NCI-H526 (cell line): ENCODE measurements around the gene SNCA.

ENCODE experiments used
- DNase-seq, 2 experiments: peaks; one replicate each; lab custom pipeline; 2025; lab: John Stamatoyannopoulos, UW

The SNCA gene

DNA sequence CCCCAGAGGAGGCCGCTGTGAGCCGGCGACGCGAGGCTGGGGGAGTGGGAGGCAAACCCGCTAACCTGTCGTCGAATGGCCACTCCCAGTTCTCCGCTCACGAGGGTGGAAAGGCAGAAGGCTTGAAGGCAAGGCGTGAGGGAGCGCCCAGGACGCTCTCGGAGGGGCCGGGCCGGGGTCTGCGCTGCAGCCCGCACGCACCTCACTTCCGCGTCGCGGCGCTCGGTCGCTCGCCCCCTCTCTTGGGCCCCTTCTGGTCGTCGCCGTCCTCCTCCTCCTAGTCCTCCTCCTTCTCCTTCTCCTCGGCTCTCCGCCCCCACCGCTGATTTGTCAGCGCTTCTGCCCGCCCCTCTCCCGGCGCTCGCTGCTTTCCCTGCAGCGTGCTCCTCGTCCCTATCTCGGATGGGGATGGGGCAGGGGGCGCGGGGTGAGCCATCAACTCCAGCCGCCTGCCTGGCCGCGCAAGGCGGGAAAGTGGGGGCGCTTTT lies at the start of gene SNCA:
Gene SNCA, minus strand, starts transcription at position 265 of the 488 bp plus-strand sequence. CDS start 1,494 bp downstream, outside the sequence.
- peak; percentile 66 to 83 for DNase-seq

DNA sequence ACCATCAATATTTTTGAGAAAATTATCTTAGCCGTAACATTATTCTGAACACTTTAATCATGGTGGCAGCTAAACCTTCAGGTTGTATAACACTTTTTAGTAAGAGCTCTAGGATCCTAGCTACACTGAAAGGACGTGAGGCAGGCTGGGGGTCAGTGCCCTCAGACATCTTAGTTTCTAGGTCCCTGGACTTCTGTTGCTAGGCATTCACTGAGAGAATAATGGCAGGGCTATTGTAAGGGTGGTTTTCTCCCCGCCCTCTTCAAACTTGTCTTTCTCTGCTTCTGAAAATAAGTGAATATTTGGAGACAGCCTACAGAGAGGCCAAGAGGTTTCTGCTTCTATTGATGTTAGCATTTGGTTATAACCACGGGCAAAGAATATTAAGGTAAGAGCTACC lies 42.3 kb upstream of the SNCA start:
- no peak for DNase-seq

DNA sequence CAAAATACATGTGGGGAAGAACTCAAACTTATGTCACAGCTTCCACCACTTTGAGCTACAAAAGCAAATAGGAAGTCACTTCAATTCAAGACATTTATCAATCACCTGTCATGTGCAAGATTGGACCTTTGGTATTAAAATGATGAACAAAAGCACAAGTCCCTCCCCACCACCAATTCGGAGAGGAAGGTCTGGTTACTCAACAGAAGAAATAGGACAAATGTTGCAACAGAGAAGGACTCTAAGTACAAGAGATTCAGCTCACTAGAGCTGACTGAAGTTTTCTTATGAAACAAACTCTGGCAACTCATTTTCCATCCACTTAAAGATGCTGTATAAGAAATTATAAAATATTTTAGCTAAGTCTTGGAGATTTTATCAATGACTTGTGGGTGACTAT lies 41.6 kb upstream of the SNCA start:
- no peak for DNase-seq

DNA sequence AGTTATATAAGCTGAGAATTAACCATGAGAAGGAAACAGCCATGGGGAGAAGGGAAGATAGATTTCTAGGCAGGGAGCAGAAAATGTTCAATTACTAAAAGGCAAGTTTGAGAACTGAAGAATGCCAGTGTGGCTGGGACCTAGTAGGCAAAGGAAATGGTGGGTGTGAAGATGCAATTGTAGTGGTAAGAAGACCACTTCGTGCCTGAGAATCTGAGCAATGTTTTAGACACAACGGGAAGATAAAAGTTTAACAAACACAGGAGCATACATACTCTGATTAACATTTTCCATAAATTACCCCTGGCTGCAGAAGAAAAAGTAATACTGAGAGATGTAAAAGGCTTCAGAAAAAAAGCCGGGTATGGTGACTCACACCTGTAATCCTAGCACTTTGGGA lies 39.6 kb upstream of the SNCA start:
- DNase-seq = no peak

DNA sequence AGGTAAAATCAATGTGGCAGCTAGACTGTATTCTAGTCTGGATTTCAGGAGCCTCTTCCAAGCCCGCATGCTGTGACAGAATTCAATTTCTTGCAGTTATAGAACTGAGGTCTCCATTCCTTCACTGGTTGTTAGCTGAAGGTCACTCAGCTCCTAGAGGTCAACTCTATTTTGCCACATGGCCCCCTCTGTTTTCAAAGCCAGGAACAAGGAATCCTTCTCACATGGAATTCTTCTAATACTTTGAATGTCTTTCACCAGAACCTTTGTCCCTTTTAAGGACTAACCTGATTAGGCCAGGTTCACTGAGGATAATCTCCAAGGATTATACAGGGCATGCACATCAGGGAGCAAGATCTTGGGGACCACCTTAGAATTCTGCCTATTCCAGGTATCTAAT lies 34.2 kb upstream of the SNCA start:
- no peak for DNase-seq

DNA sequence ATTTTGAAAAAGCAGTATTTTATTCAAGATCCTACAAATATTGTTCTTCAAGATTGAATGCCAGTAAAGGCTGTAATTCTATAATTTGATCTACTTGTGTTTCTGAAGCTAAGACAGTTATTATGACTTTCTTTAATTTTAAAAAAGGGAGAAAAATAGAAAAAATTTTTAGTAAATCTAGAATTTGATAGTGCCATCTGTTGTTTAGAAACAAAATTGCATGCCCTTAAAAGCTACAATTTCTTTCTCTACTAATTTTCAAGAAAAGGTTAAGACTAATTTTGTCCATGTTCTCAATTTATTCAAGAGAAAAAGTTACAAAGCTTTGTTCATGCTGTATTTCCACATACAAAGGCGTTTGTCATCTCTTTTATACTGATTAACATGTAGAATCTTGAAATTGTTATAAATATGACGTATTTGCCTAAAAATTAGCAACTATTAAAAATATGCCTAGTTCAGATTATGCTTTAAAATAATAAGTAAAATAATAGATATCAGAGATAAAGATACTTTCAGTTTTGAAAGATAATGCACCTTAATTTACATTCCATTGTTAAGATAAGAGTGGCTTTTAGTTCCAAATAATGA lies 32.1 kb upstream of the SNCA start:
- DNase-seq = no peak

DNA sequence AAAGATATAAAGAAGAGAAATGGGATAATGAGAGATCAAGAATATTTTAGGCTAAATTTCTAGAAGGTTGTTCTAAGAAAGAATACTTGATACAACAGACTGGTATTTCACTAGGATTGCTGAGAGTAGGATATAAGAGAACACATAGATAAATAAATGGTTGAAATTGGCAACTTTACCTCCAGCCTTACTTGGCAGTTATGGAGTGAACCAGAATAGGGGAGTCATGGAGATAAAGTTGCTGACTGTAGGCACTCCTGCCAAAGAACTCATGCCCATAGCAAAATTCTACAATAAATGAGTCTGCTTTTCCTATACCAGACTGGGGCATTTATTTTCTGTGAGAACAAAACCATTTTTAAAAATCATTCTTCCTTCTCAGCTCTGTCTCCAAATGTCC lies 31.3 kb upstream of the SNCA start:
- DNase-seq = no peak

DNA sequence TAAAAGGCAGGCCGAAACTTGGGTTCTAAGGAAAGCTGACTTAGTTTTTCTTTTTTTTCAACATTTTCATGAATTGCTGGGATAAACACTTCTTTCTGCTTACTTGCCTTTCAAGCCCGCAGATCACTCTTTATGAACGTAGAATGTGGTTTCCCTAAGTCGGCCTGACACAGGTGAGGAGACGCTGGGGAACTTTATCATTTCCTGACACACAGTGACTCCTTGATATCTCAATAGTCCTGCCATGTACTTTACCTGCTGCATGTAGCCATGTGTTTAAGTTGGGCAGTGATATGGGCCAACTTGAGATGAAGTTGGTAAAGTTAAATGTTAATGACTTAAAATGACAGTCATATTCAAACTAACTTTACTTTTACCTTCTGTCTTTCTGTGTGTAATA lies 26.6 kb upstream of the SNCA start:
- no peak for DNase-seq

DNA sequence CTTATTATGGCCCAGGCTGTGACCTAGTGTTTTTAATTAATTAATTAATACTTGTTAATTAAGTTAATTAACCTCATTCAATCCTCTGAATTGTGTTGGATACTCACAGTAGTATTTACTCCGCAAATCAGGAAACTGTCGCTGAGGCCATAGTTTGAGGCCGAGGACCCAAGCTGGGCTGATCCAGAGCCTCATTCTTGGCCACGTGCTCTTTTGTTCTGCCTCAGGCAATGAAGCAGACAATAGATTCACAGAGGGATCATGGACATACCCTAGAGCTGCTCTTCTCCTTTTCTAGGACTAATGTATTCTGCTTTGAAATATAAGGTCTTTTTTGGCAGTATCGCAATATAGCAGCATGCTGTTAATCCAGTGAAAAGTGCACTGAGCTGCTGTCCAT lies 24.0 kb upstream of the SNCA start:
- DNase-seq = no peak

DNA sequence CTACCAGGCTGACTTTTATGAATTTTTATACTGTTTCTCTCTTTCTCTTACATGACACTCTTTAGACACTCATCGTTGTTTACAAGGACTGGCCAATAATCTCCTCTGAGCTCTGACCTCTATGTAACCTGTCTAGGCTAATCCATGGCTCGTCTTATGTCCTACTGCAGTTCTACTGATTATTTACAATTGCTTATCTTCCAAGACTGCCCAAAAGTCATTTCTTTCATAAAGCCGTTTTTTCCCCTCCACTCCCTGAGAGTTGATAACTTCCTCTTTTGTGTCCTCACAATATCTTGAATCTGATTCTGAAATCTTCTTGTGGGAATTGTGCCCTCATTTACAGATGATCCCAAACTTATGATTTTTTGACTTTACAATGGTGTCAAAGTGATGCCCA lies 18.3 kb upstream of the SNCA start:
- no peak for DNase-seq

DNA sequence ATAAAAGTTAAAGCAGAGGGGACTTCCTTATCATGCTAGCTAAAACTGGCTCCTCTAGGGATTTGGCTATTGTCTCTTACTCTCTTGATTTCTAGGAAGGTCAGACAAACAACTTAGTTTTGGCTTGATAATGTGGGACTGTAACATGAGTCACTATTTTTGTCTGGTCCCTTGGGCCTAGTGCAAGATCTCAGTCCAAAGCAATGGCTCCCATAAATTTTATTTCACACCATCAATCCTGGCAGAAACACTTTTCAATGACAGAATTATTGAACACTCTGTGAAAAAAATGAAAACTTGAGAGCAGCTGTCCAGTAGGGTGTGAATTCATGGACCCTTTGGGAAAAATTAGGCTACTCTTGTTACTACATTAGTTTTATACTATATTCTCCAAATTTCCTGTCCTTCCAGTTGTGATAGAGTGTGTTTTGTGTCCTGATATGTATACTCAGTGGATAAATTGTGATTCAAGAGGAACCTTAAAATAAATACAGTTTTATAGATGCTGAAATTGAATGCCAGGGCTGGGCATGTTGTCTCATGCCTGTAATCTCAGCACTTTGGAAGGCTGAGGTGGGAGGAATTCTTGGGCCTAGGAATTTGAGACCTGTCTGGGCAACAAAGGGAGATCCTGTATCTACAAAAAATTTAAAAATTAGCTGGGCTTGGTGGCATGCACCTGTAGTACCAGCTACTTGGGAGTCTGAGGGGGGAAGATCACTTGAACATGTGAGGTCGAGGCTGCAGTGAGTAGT lies 10.8 kb upstream of the SNCA start:
- no peak for DNase-seq

DNA sequence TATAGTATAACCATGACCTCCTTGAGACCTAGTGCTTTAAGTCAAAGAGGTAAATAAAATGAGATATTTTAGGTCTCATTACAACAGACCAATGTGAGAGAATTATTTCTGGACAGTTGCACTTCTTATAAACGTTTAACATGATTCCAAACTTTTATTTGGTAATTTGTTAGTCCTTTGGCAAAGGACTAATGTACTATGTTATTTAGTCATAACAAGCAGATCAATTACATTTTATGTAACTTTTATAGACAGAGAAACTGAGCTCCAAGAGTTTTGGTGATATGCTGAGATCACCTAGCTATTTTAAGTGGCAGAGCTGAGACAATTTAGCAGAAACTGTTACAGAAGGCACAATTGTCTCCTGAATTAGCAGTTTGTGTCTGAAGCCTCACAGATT lies 2.6 kb upstream of the SNCA start:
- DNase-seq = no peak

DNA sequence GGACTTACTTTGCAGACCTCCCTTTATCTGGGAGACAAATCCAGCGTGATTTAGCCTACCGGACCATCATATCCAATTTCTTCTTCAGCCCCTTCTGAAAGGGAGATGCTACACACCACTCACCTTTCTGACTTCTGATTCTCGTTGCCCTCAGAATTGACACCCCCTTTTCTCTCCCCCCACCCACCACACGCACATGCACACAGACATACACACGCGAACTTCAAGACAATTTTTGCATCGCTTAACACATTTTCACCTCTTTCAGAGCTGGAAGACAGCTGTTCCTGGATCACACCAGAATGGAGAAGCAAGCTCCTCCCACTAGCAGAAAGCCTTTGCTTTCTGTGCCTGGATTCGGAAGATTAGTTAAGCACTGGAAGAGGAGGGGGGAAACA lies 1.0 kb upstream of the SNCA start:
- DNase-seq = peak in 1 of 2 experiments; percentile 35

DNA sequence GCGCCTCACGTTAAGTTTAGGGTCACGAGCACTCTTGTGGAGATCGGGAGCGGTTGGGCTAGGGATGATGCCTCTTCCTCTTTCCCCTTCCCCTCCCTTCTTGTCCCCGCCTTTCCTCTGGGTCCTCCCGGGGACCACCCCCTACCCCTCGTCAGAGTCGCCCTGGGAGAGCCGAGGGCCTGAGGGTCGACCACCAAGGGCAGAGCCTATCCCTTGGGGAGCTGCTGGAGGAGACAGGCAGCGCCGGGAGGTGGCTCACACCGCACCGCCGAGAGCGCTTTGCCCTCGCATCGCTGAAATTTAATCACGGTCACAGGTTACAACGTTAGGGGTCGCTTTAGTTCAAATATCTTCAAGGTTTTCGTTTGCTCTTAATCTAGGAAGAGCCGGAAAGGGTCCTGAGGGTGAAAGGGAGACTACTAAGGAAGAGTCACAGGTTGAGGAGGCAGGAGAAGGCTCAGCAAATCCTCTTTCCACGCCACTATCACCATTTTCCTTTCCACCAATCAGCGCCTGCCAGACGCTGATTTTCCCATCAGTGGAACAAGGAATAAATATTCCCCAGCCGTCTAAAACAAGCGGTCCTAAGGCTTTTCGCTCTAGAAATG lies 528 bp upstream of the SNCA start:
- peak; percentile 55 to 57 for DNase-seq

DNA sequence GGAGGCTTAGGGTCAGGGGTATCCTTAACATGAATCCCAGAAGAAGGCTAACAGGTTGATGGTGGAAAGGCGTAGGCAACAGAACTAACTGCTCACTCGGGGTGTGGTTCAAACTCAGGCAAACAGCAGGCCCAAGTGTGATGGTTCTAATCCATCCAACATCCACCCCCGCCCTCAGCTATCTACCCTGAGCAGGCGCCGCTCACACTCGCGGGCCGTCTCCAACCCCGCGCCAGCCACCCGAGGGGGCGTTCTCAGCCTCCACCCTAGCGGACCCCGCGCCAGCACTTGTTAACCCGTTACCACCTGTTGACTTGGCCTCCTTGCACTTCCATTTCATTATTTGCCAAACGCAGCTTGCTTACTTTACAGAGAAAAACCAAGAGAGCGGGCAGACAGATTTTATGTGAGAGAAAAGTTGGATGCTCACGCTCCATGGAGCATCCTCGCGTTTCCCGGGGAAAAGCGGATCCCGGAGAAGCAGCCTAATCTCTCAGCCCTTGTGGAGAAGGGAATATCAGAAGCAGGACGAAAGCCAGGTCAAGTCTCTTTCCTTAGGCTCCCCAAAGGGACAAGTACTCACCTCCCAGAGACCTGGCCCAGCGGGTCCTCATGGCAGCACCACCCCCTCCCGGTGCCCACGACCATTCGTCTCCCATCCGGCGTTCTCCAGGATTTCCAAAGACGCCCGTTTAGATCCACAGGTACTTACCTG lies 773 bp downstream of the SNCA start:
- peak in 1 of 2 experiments; percentile 33 for DNase-seq

DNA sequence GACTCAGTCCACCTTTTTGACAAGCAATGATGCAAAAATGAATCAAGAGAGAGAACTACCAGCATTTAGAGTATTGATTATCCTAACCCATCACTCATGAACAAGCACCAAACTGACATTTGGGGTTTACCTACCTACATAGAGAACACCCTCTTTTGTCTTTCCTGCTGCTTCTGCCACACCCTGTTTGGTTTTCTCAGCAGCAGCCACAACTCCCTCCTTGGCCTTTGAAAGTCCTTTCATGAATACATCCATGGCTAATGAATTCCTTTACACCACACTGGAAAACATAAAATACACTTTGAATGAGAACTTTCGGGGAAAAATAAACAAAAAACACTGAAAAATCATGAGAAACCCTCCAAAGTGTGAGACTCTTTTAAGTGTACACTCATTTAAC lies 1.5 kb downstream of the SNCA start:
- DNase-seq = no peak

DNA sequence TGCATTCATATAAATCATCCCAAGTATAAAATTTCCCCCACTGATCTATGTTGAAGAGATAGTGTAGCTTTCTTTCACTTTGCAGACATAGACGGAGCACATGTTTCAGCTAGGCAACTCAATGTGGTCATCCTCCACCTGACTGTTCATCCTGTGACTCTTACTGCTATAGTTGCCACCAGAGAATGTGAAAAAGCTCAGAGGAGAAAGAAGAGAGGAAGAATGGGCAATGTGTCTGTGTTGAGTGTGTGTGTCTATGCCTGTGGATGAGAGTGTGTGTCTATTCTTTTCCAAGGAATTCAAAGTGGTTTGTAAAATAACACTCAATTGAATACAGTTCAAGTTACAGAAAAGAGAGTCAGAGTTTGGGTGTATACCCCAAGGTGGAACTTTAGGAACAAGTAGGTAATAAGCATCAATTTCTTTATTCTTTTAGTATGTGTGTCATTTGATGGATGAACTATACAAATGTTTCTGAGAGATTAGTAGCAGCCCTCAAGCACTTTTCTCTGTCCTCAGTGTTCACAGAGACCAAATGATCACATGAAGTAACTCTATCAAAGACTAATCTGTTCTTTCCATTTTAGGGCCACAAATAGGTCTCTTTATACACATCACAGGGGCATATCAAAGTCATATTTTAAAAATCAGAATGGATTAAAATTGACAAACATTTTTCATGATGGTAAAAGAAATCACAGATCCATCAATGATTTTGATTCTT lies 2.3 kb downstream of the SNCA start:
- DNase-seq = no peak

DNA sequence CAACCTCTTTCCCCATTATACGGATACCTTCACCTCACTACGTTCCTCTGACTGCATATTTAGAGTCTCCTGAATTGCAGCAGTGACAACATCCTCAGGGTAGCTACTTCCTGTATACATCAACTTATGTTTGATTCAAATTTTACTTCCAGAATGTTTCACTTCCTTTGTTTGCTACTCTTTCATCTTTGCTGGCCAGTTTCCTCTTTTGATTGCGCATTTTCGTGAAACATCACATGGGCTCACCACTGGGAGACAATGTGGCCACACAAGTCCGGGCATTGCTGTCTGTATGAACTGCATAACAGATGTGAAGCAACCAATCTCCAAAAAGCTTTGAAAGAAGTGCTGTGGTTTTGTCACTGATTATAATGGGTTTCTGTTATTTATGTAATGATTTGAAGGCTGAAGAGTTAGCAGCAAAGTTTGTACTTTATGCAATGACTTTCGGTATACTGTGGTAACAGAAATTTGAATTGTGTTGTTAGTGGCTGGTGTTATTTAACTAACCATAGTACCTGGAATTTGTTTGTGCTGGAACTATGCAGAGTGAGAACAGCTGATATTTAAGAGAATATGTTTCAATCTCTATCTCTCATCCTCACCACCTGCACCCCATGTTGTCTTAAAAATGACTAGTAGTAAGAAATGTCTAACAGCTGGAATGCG lies 7.4 kb downstream of the SNCA start:
- DNase-seq = no peak

DNA sequence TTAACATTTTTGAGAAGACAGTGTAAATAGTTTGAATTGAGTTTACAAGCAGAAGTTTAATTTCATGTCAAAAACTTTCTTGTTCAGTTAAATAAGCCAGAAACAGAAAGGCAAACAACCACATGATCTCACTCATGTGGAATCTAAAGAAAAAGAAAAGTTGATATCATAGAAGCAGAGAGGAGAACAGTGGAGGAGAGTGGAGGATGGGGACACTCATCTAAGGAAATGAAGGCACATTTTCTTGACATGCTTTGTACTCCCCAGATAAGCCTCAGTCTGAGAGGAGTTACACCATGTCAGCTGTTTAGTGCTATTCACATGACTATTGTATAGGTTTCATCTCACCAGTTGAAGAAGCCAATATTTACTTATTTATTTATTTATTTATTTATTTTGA lies 13.5 kb downstream of the SNCA start:
- DNase-seq = no peak

DNA sequence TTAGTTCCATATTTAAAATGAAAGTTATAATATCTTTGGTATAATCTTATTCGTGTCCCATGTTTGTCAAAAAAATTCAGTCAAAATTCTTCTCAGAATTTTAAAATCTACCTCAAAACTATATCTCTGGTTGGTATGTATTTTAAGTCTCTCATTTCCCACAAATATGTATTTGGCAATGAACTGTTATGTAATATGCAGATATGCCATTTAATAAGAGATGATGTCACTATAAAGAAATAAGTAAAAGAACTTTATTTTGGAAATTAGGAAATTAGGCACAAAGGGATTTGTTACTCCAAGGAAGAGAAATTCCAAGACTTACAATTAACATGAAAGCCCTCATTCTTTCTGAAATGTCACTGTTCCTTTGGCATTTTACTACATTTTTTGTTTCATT lies 15.3 kb downstream of the SNCA start:
- DNase-seq = no peak

DNA sequence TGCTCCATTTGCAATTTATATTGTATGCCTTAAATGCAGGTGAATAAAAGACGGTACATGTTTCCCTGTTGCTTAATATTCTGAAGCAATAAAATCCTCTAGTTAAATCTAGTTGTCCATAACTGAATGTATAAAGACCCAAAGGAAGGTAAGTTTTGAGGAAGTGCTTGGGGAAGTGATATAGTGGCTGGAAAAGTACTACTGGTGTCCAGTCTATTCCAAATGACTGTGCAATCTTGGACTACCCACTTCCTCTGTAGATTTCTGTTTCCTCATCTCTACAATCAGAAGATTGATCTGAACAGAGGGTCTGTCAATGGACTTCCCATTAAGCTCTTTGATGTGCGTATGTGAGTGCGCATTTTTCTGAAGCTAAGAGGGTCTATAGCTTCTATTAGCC lies 17.0 kb downstream of the SNCA start:
- DNase-seq = no peak

DNA sequence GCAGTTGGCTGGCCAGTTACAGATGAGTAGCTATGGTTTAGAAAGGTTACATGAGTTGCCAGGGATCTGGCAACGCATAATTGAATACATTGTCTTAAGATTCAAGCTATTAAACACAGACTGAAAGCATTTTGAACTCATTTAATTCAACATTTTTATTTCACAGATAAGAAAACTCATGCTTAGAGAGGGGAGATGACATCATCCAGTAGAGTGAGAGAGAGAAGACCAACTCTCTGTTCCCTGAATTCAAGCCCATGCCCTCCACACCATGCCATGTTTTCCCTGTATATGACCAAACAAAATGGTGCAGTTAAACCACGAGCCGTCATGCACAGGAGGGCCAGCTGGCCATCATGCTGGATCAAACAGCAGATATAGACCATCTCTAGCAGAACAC lies 22.6 kb downstream of the SNCA start:
- DNase-seq = no peak
